PC-9 (cell line): ENCODE data around the gene HOXA9. TPM values are rescaled to one million over a fixed set of nuclear protein-coding genes. Genes with fewer than 3 reads are reported as not detected.

Experiments used
- BruUV-seq: library from RNA; stranded (reverse); fragments of 400-500 nt; replicated peaks from 2 replicates; lab custom pipeline; 2021; lab: Mats Ljungman, UMichigan
- CTCF ChIA-PET: fragments of 300-600 bp; sonication (Branson Sonifier 250); formaldehyde crosslinking; loops from one replicate; lab custom pipeline; 2022; ENCODE audit warnings: antibody characterized with exemption; lab: Charles Lee
- POLR2A ChIA-PET: fragments of 300-600 bp; sonication (Branson Sonifier 250); formaldehyde crosslinking; loops from one replicate; lab custom pipeline; 2022; ENCODE audit warnings: antibody characterized with exemption; ENCODE audit not compliant: unreplicated experiment; lab: Charles Lee
- DNase-seq, 2 experiments: peaks; one replicate each; pipeline versions ENCODE4 v3.0.0 to v3.0.0-alpha.2; 2015 to 2022; ENCODE audit warnings: mixed read lengths in 1 of 2
- H2AFZ ChIP-seq: fragments of 200-600 bp; sonication (generic); 2 replicates; pipeline ENCODE4 v1.8.1; 2017; ENCODE audit warnings: antibody characterized with exemption
- H3F3A ChIP-seq: fragments of 200-600 bp; sonication (generic); 2 replicates; pipeline ENCODE4 v1.8.1; 2017; ENCODE audit warnings: antibody characterized with exemption, mild to moderate bottlenecking, low read depth; ENCODE audit not compliant: insufficient read depth
- H3K27ac ChIP-seq: fragments of 200-600 bp; sonication (generic); 2 replicates; pipeline ENCODE4 v1.6.1; 2016; ENCODE audit warnings: mixed run types
- H3K27me3 ChIP-seq: fragments of 200-600 bp; sonication (generic); 2 replicates; pipeline ENCODE4 v1.6.1; 2016; ENCODE audit warnings: low read depth, mixed run types; ENCODE audit not compliant: insufficient read depth
- H3K36me3 ChIP-seq: fragments of 200-600 bp; sonication (generic); 2 replicates; pipeline ENCODE4 v1.6.1; 2016; ENCODE audit warnings: low read depth, mixed run types
- H3K4me1 ChIP-seq: fragments of 200-600 bp; sonication (generic); replicated peaks from 2 replicates; pipeline ENCODE4 v1.6.1; 2016; ENCODE audit warnings: mixed run types; ENCODE audit not compliant: insufficient read depth
- H3K4me2 ChIP-seq: fragments of 200-600 bp; sonication (generic); 2 replicates; pipeline ENCODE4 v1.6.1; 2017; ENCODE audit warnings: mixed run types
- H3K4me3 ChIP-seq: fragments of 200-600 bp; sonication (generic); 2 replicates; pipeline ENCODE4 v1.6.1; 2016; ENCODE audit warnings: mixed run types
- H3K79me2 ChIP-seq: fragments of 200-600 bp; sonication (generic); 2 replicates; pipeline ENCODE4 v1.6.1; 2017; ENCODE audit warnings: low read depth, mixed run types
- H3K9me2 ChIP-seq: fragments of 200-600 bp; sonication (generic); 2 replicates; pipeline ENCODE4 v1.8.1; 2017; ENCODE audit warnings: mild to moderate bottlenecking; ENCODE audit not compliant: insufficient read depth
- H3K9me3 ChIP-seq: fragments of 200-600 bp; sonication (generic); 2 replicates; pipeline ENCODE4 v1.8.1; 2016; ENCODE audit warnings: low read depth; ENCODE audit not compliant: insufficient read depth
- H4K20me1 ChIP-seq: fragments of 200-600 bp; sonication (generic); 2 replicates; pipeline ENCODE4 v1.8.1; 2017; ENCODE audit not compliant: insufficient read depth
- EZH2 ChIP-seq: fragments of 200-600 bp; sonication (generic); IDR thresholded peaks from 2 replicates; pipeline ENCODE4 v1.8.0; 2017; ENCODE audit warnings: antibody characterized with exemption, low read depth
- intact Hi-C: fragments of 100-400 bp; cut with micrococcal nuclease; formaldehyde crosslinking; loops from one replicate; pipeline ENCODE4 v1.10.0; 2022; ENCODE audit not compliant: unreplicated experiment
- total RNA-seq: library from RNA; stranded (reverse); gene quantifications from 2 replicates; pipeline ENCODE4 v1.2.3, GENCODE V29; 2021
- TF ChIP-seq, protein P1 (sequence below): fragments of 200-600 bp; sonication (generic); conservative IDR thresholded peaks from 2 replicates; pipeline ENCODE4 v1.6.1; 2017; ENCODE audit warnings: mixed run types, antibody characterized with exemption, mild to moderate bottlenecking, moderate library complexity

The HOXA9 gene
- total RNA-seq, 1 experiment from 2014 or later = 2.5 TPM

DNA sequence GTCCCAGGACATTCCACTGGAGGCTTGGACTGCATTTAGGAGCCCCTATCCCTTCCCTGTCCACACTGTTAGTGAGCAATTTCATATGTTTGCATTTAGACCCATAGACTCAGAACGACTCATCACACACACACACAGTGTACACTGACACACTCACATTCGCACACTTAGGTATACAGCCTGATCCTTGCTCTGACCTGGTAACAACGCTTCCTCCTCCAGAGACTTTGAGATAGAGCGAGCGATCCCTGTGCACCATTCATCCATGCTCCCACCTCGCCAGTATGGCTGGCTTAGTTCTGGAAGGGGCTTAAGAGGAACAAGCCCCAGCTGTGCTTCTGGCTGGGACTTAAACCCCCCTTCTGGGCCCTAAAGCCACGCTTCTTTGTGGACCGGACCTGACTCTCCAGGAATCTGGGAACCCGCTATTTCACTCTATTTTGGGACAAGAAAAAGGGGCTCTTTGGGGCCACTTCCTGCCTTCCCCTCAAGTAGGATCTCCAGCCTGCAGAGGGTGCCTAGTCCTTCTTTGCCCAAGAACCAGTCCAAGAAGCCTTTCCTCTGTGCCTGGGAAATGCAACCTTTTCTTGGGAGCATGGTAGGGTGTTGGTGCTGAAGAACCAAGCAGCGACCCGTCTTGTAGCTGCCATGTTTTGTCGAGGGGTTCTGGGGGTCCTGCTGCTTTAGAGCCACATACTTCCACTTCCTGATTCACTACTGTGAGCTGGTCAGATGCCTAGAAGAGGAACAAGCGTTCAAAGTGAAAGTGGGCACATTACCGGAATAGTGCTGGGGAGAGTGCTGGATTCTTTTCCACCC, 35.6 kb upstream of the HOXA9 start:
- H3K4me1 ChIP-seq = no peaks in the 10 kb centered on the region
- no peaks in the 10 kb centered on the region for H3K36me3 ChIP-seq
- no peaks in the 10 kb centered on the region for H4K20me1 ChIP-seq
- ChIA-PET POLR2A (no interaction called here), CTCF (interaction anchor here (1.7 kb wide), 1 partner anchor 720 kb away, joined by 9 read pairs; no protein-coding TSS in a partner anchor)
- H3F3A ChIP-seq = peaks cover 19% of the 10 kb centered on the region; the same call in 1 of the 2 replicates
- no peaks in the 10 kb centered on the region for H3K9me2 ChIP-seq
- H3K79me2 ChIP-seq = no peaks in the 10 kb centered on the region
- no peak for DNase-seq
- peaks cover 19% of the 10 kb centered on the region; the same call in 1 of the 2 replicates for H3K27me3 ChIP-seq
- H3K9me3 ChIP-seq = no peaks in the 10 kb centered on the region
- H3K27ac ChIP-seq = no peak overlapping the region
- no peak for TF ChIP-seq EZH2
- TF ChIP-seq, protein P1, sequence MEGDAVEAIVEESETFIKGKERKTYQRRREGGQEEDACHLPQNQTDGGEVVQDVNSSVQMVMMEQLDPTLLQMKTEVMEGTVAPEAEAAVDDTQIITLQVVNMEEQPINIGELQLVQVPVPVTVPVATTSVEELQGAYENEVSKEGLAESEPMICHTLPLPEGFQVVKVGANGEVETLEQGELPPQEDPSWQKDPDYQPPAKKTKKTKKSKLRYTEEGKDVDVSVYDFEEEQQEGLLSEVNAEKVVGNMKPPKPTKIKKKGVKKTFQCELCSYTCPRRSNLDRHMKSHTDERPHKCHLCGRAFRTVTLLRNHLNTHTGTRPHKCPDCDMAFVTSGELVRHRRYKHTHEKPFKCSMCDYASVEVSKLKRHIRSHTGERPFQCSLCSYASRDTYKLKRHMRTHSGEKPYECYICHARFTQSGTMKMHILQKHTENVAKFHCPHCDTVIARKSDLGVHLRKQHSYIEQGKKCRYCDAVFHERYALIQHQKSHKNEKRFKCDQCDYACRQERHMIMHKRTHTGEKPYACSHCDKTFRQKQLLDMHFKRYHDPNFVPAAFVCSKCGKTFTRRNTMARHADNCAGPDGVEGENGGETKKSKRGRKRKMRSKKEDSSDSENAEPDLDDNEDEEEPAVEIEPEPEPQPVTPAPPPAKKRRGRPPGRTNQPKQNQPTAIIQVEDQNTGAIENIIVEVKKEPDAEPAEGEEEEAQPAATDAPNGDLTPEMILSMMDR = no peak
- H2AFZ ChIP-seq = peak overlapping the region; percentile 80
- intact Hi-C loops = loop anchor here (1.0 to 5.0 kb wide), 2 partner anchors 375 to 461 kb away; partner anchors contain the start of gene HIBADH
- no TSS peak for BruUV-seq
- H3K4me2 ChIP-seq = peak overlapping the region; percentile 92
- peak overlapping the region; percentile 66 for H3K4me3 ChIP-seq

DNA sequence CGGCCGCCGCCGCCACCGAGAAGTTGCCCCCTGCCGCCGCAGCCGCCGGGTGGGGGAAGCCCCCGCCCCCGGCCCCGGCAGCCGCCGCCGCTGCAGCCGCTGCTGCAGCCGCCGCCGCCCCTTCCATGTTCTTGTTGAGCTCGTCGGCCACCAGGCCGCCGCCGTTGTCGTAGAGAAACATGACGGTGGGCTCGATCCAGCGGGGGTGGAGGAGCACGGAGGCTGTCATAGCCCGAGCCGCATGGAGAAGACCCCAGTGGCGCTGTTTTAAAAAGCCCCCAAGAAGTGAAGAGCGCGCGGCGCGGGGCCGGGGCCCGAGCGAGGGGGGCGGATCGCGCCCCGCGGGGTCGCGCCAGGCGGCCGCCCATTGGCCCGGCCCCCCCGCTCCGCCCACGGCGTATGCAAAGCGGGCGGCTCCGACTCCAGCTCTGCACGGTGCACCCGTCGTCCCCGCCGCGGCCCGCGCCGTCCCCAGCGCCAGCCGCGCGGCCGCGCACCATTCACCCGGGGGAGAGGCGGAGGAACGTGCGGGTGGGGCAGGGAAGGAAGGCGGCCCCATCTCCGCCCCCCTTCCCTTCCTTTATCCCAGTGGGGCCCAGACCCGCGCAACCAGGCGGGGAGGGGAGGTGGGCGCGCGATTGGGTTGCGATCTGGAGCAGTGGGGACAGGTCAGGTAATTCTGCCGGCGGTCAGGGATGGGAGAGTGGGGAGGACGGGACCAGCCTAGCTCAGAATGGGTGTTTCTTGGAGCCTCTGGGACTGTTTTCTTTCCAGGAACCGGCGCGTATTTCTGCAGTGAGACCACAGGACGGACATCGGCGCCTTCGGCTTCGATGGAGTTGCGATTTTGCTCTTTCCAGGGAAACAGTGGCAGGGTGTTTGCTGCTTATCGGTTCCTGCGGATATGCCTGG, 34.8 kb upstream of the HOXA9 start, which contains the start of gene HOXA13:
TSS of gene HOXA13 (minus strand) at position 243 of the 912 bp plus-strand sequence. CDS start at position 229, 14 bp downstream.
- peak within 1 kb of the TSS; percentile 66 for H3K4me3 ChIP-seq
- peaks cover 19% of the 10 kb centered on the region; the same call in 1 of the 2 replicates for H3K27me3 ChIP-seq
- ChIA-PET POLR2A (no interaction called here), CTCF (interaction anchor here (0.6 to 1.7 kb wide), 6 partner anchors 376 to 894 kb away, joined by 3 to 9 read pairs (median 4); no protein-coding TSS in a partner anchor)
- H2AFZ ChIP-seq = peak within 1 kb of the TSS; percentile 80
- no peak within 1 kb of the TSS for H3K27ac ChIP-seq
- H3K79me2 ChIP-seq = no peaks in the 10 kb centered on the region
- H4K20me1 ChIP-seq = no peaks in the 10 kb centered on the region
- TF ChIP-seq EZH2 = no peak
- TF ChIP-seq, protein P1 = no peak
- no peaks in the 10 kb centered on the region for H3K9me3 ChIP-seq
- H3K36me3 ChIP-seq = no peaks in the 10 kb centered on the region
- BruUV-seq = no TSS peak
- intact Hi-C loops = loop anchor here (1.0 to 10.0 kb wide), 5 partner anchors 376 to 1655 kb away; partner anchors contain the start of genes HIBADH and TAX1BP1
- DNase-seq = peak; percentile 55 to 83
- no peaks in the 10 kb centered on the region for H3K4me1 ChIP-seq
- peaks cover 19% of the 10 kb centered on the region; the same call in 1 of the 2 replicates for H3F3A ChIP-seq
- peak within 1 kb of the TSS; percentile 92 for H3K4me2 ChIP-seq
- no peaks in the 10 kb centered on the region for H3K9me2 ChIP-seq
